ENCODE data around the gene SPRR5.

GRCh38 chr1:152941037-152941711 lies 5.8 kb upstream of the SPRR5 start:
- TF ChIP-seq CTCF (IDR thresholded peaks at IDR 0.05; ENCODE audit: low read length) (no peak), EZH2 (IDR thresholded peaks at IDR 0.05; ENCODE audit: borderline replicate concordance, low read length) (no peak)
